Fibroblast of skin of right biceps (primary cell): Measurements from ENCODE around the gene SIRPD.

Experiments used
- DNase-seq: peaks from one replicate; pipeline ENCODE4 v3.0.0-alpha.2; 2013

The SIRPD gene

DNA sequence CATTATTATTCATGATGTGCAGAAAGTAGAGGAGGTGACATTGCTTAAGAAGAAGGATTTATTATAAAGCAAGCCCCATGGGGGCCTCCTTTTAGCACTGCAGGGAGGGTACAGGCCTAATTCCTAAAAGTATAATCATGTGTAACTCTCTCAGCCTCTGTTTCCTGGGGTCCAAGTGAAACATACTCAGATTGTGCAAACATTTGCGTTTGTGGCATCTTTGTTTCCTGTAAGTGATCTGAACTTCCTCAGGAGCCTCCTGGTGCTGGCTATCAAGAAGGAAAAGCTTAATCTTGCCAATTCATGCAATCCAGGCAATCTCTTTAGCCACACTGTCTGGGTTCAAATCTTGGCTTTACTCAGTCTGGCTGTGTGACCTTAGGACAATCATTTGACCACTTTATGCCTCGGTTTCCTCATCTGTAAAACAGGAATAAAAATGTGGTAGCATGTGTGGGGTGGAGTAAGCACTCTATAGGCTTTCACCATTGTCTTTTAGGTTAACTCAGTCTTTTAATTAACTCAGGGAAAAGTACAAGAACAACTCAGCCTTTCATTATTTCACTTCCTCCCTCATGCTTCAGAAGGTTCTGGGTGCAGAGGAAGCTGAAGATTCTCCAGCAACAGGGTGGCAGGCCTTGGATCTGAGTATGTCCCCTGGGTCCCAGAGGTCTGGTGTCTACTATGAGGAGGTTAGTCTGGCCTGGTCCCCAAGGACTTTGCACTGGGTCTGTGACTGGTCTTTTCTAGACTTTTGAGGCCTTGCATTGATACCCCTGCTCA is 65.5 kb downstream of the SIRPD start:
- no peak for DNase-seq

DNA sequence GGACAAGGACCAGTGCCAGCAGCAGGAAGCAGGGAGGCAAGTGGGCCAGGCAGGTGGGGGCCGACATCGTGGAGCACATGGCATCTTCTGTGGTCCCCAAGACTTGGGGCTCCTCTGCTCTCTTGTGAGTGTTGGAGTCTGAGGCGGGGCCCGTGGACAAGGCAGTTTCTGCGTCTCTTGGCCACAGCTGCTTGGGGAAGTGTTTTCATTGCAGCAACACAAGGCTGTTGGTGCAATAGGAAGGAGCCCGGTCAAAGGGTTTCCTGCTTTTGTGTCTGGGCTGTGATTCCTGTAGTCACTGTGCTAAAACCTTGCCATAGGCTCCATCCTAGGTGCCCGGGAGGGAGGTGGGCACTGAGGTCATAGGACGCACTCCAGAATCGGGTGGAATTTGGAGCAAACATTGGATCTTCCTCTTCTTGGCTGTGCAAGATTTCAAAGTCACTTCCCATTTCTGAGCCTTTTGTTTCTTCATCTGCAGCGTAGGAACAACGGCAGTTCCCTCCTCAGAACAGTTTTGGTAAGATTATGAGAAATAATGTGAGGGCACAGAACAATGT is 66.1 kb downstream of the SIRPD start, which contains the start of gene SIRPB2:
Gene SIRPB2, minus strand, starts transcription at position 140 of the 560 bp plus-strand sequence. Its CDS starts 61 bp downstream, at position 79.
- no peak for DNase-seq

DNA sequence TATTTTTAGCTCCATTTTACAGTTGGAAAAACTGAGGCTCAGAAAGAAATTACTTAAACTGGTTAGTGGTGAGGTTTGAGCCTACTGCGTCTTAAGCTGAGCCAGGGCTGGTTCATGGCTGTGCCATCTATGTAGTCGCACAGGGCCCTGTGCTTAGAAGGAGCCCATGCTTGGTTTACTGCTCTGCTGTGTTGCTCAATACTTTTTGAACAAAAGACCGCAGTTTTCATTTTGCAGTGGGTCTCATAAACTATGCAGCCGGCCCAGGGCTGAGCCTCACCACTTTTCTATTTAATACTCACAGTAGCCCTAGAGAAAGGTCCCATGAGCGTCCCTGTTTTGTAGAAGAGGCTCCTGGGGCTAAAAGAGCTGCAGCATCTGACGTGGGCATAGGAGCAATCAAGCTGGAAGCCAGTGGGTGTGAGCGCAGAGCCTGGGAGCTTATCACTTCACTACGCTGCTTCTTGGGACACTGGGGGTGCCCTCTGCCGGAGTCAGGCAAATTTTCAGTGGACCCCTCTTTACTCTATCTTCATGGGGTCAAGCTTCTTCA is 66.8 kb downstream of the SIRPD start:
- no peak for DNase-seq

DNA sequence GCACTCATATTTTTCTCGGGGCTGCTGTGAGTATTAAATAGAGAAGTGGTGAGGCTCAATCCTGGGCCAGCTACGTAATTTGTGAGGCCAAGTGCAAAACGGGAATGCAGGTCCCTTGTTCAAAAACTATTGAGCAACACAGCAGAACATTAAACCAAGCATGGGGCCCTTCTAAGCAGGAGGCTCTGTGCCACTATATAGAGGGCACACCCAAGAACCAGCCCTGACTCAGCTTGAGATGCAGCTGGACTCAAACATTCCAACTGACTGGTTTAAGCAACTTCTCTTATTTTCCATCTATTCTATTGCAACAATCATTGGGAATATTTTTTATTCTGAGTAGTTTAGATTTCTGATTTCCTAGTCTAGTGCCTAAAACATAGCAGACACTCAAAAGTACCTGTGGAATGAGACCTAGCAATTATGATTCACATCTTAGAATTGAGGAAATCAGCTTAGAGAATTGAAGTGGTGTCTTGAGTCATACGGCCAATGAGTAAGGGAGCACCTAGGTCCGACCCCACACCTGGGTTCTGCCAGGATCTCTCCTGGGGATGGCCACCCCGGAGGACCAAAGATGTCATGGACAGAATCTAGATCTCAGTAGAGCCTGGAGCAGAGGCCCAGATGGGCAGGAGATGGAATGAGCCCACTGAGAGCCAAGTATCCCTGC is 67.6 kb downstream of the SIRPD start:
- DNase-seq, result no peak

DNA sequence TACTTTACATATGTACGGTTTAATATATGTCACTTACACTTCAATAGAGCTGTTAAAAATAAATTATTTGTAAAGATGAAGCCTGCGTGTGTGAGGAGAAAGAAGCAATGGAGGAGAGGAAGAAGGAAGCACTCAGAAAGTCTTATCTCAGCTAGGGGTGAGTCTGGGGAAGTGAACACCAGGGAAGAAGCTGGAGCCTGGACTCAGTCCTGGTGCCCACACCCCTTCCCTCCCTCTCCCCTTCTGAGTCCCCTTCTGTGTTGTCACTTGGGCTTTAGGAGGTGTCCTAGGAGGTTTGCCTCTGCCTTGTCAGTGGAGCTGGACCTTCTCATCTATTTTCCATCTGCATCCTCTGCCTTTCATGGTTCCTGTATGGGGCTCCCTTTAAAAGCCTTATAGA is 68.2 kb downstream of the SIRPD start:
- DNase-seq, result no peak

DNA sequence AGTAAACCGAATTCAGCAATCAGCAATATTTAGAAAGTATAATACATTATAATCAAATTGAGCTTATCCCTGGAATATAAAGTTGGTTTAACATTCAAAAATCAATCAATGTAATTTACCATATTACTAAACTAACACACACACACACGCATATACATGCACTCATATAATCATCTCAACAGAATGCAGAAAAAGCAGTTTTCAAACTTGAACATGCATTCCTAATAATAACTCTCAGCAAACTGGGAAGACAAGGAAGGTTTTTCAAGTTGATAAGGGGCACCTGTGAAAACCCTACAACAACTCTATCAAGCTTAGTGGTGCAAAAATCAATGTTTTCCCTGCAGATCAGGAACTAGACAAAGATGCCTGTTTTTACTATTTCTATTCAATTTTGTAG is 70.9 kb downstream of the SIRPD start:
- DNase-seq, result no peak

DNA sequence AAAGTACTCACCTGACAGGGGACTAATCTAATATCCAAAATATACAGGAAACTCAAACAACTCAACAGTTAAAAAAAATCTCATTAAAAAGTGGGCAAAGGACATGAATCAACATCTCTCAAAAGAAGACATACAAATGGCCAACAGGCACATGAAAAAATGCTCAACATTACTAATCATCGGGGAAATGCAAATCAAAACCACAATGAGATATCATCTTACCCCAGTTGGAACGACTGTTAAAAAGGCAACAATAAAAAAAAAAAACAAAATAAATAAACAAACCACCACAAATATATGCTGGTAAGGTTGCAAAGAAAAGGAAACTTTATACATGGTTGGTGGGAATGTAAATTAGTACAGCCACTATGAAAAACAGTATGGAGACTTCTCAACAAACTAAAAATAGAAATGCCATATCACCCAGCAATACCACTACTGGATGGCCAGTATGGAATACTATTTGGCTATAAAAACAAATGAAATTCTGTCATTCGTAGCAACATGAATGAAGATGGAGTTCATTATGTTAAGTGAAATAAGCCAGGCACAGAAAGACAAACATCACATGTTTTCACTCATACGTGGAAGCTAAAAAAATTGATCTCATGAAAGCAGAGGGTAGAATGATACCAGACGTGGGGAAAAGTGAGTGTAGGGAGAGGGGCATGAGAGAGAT is 72.9 kb downstream of the SIRPD start:
- DNase-seq, result no peak
